Measurements from ENCODE around the gene CAMTA1. TPM values are rescaled to one million over a fixed set of nuclear protein-coding genes. Genes with fewer than 3 reads are reported as not detected.

Gene CAMTA1
- total RNA-seq, 1 donor, result 71.6 TPM

DNA sequence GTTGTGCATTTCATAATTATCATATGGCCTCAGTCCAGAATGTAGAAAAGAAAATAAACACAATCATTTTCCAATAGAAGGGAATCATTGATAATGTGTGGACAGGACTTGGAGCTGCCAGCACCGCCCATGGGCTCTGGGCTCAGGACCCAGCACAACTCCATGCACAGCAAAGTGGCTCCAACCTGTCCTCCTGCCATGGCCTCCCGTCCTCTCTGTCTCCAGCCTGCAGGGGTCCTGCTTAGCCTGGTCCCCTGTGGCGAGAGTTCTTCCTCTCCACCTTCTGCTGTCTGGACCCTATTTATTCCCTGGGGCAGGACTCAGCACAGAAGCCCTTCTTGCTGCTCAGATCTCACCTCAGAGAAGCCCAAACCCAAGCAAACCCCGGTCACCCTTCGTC, 154.1 kb downstream of the CAMTA1 start:
- Histone ChIP-seq H3K9me3 (ENCODE audit: low read depth, low read length) (no peaks in the 10 kb centered on the region), H3K27me3 (ENCODE audit: insufficient read depth, low read length) (peaks cover 21% of the 10 kb centered on the region), H3K4me1 (ENCODE audit: insufficient read depth, low read length) (no peaks in the 10 kb centered on the region), H3K4me3 (ENCODE audit: low read length) (no peak overlapping the region)

GRCh38 chr1:6941786-6942185, 156.5 kb downstream of the CAMTA1 start:
- no peaks in the 10 kb centered on the region for H3K9me3 ChIP-seq (ENCODE audit: low read depth, low read length)
- no peaks in the 10 kb centered on the region for H3K4me1 ChIP-seq (ENCODE audit: insufficient read depth, low read length)
- no peak overlapping the region for H3K4me3 ChIP-seq (ENCODE audit: low read length)
- H3K27me3 ChIP-seq (ENCODE audit: insufficient read depth, low read length), result no peaks in the 10 kb centered on the region

DNA sequence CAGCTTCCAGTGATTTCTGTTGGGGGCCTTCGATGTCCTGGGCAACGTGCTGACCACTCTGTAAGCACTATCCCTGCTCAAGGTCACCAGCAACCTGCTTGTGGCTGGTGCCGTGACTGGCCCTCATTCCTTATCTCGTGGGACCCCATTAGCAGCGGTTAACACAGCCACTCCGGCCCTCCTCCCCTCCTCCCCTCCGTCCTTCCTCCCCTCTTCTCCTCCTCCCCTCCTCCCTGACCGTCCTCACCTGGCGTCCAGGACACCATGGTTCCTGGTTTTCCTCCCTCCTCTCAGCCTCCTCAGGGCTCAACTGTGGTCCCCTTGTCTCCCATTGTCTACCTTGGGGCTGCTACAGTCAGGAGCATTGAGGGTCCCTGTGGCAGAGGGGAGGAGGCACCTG, 157.7 kb downstream of the CAMTA1 start:
- Histone ChIP-seq H3K4me1 (ENCODE audit: insufficient read depth, low read length) (no peaks in the 10 kb centered on the region), H3K27me3 (ENCODE audit: insufficient read depth, low read length) (no peaks in the 10 kb centered on the region), H3K4me3 (ENCODE audit: low read length) (no peak overlapping the region), H3K9me3 (ENCODE audit: low read depth, low read length) (no peaks in the 10 kb centered on the region)

DNA sequence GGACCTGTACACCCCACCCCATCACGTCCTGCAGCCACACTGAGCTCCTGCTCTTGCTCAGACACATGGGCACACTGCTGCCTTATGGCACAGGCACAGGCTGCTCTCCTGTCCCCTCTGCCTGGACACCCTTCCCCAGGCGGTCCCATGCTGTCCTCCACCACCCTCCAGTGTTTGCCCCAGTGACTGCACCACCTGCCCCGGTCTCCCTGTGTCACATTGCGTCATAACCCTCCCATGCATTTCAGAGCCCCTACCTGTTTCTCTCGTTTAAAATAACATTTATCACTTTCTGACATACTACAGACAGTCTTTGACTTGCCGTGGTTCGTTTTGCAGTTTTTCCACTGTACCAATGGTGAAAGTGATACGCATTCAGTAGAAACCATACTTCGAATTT, 159.2 kb downstream of the CAMTA1 start:
- no peaks in the 10 kb centered on the region for H3K27me3 ChIP-seq (ENCODE audit: insufficient read depth, low read length)
- no peaks in the 10 kb centered on the region for H3K9me3 ChIP-seq (ENCODE audit: low read depth, low read length)
- no peak overlapping the region for H3K4me3 ChIP-seq (ENCODE audit: low read length)
- H3K4me1 ChIP-seq (ENCODE audit: insufficient read depth, low read length), result no peaks in the 10 kb centered on the region

GRCh38 chr1:6947952-6948351, 162.7 kb downstream of the CAMTA1 start:
- Histone ChIP-seq H3K9me3 (ENCODE audit: low read depth, low read length) (no peaks in the 10 kb centered on the region), H3K27me3 (ENCODE audit: insufficient read depth, low read length) (no peaks in the 10 kb centered on the region), H3K4me1 (ENCODE audit: insufficient read depth, low read length) (no peaks in the 10 kb centered on the region), H3K4me3 (ENCODE audit: low read length) (no peak overlapping the region)

DNA sequence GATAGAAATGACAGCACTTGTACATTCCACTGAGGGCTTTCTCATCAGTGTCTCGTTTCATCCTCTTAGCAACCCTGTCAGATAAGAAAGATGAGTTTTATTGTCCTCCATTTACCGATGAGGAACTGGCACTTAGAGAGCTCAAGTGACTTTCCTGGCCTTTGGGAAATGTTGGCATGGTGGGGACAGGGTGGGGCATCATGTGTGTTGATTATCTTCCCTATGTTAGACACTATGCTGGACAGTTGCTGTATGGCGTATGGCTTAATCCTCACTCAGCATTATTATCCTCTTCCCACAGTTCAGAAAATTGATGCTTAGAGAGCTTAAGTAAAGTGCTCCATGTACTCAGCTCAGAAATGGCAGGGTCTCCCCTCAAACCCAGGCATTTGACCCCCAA, 163.2 kb downstream of the CAMTA1 start:
- no peaks in the 10 kb centered on the region for H3K4me1 ChIP-seq (ENCODE audit: insufficient read depth, low read length)
- H3K9me3 ChIP-seq (ENCODE audit: low read depth, low read length), result no peaks in the 10 kb centered on the region
- no peaks in the 10 kb centered on the region for H3K27me3 ChIP-seq (ENCODE audit: insufficient read depth, low read length)
- H3K4me3 ChIP-seq (ENCODE audit: low read length), result no peak overlapping the region

DNA sequence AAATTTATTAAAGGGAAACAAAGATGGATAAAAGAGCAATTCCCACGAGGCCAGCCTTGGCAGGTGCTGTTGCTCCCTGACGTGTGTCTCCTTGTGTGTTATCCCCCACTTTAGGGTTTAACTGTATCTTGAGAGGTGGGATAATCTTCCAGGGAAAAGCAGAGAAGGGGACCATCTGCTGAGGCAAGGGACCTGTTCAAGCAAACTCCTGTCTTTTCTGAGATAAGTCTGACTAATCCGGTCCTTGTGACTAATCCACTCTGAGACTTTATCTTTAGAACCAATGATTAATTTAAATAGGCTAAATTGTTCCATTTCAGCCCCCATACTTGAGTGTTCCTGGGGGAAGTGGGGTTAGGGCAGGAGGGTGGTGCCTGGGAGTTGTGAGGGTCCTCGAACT, 163.6 kb downstream of the CAMTA1 start:
- H3K4me3 ChIP-seq (ENCODE audit: low read length), result no peak overlapping the region
- H3K27me3 ChIP-seq (ENCODE audit: insufficient read depth, low read length), result no peaks in the 10 kb centered on the region

GRCh38 chr1:6950001-6950765, 164.9 kb downstream of the CAMTA1 start:
- Histone ChIP-seq H3K4me1 (ENCODE audit: insufficient read depth, low read length) (no peaks in the 10 kb centered on the region), H3K4me3 (ENCODE audit: low read length) (no peak overlapping the region), H3K27me3 (ENCODE audit: insufficient read depth, low read length) (no peaks in the 10 kb centered on the region), H3K9me3 (ENCODE audit: low read depth, low read length) (no peaks in the 10 kb centered on the region)

More for the DNA sequence above, 163.6 kb downstream of the CAMTA1 start:
- Histone ChIP-seq H3K4me1 (ENCODE audit: insufficient read depth, low read length) (no peaks in the 10 kb centered on the region), H3K9me3 (ENCODE audit: low read depth, low read length) (no peaks in the 10 kb centered on the region)

DNA sequence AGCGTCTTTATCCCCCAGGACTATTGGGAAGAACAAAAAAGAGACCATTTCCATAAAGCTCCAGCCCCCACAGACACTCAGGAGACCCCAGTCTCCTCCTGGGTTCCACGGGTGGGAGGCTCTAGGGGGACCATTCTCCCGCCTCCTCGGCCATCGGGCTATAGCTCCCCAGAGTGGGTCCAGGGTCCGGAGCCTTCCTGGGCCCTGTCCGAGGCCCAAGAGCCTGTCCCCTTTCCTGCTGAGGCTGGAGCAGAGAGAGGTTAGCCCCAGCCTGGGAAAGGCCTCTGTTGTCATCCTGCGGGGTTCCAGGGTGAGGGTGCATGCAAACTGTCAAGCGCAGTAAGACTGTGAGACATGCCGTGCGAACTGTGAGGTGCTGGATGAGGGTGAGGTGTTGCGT, 166.3 kb downstream of the CAMTA1 start:
- Histone ChIP-seq H3K4me3 (ENCODE audit: low read length) (no peak overlapping the region), H3K4me1 (ENCODE audit: insufficient read depth, low read length) (no peaks in the 10 kb centered on the region), H3K9me3 (ENCODE audit: low read depth, low read length) (no peaks in the 10 kb centered on the region), H3K27me3 (ENCODE audit: insufficient read depth, low read length) (no peaks in the 10 kb centered on the region)

DNA sequence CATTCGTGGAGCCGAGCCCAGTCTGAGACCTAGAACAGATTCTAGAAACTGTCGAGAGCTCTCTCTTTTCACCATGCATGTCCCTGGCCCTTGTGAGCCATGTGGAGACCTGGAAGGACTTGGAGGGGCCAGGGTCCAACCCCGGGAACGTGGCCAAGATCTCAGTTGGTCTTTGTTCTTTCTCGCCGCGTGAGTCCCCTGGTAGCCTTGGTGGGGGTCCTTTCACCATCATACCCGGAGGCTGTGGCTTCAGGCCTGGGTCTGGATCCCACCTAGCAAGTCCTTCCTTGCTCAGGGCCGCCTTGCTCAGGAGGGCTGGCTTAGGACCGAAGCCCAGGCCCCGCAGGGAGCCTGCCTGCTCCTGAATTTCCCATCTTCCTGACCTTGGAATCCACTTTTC, 168.0 kb downstream of the CAMTA1 start:
- H3K4me3 ChIP-seq (ENCODE audit: low read length), result no peak overlapping the region
- no peaks in the 10 kb centered on the region for H3K9me3 ChIP-seq (ENCODE audit: low read depth, low read length)
- H3K27me3 ChIP-seq (ENCODE audit: insufficient read depth, low read length), result no peaks in the 10 kb centered on the region
- H3K4me1 ChIP-seq (ENCODE audit: insufficient read depth, low read length), result no peaks in the 10 kb centered on the region

- no peak overlapping the region for H3K4me3 ChIP-seq (ENCODE audit: low read length)
- no peaks in the 10 kb centered on the region for H3K9me3 ChIP-seq (ENCODE audit: low read depth, low read length)
- peaks cover 5% of the 10 kb centered on the region for H3K4me1 ChIP-seq (ENCODE audit: insufficient read depth, low read length)
- H3K27me3 ChIP-seq (ENCODE audit: insufficient read depth, low read length), result no peaks in the 10 kb centered on the region
Observed at GRCh38 chr1:6953907-6954364, 168.7 kb downstream of the CAMTA1 start.

DNA sequence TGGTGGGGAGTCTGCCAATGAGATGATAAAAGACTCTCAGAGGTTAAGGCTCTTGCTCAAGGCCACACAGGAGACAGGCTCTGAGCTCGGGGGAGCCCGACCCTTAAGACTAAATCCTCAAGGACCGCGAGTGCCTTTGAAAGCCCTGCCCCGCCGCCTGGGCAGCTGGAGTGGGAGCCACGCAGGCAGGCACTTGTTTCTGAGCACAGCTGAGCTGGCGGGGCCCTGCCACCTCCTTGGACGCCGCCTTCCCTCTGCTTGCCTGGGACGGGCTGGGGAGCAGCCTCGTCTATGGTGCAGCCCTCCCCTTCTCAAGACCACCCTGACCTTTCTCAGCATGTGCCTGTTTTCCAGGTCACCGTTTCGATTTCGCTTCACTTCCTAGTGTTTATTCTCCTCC, 169.3 kb downstream of the CAMTA1 start:
- Histone ChIP-seq H3K27me3 (ENCODE audit: insufficient read depth, low read length) (no peaks in the 10 kb centered on the region), H3K4me3 (ENCODE audit: low read length) (no peak overlapping the region), H3K4me1 (ENCODE audit: insufficient read depth, low read length) (peaks cover 5% of the 10 kb centered on the region), H3K9me3 (ENCODE audit: low read depth, low read length) (no peaks in the 10 kb centered on the region)

DNA sequence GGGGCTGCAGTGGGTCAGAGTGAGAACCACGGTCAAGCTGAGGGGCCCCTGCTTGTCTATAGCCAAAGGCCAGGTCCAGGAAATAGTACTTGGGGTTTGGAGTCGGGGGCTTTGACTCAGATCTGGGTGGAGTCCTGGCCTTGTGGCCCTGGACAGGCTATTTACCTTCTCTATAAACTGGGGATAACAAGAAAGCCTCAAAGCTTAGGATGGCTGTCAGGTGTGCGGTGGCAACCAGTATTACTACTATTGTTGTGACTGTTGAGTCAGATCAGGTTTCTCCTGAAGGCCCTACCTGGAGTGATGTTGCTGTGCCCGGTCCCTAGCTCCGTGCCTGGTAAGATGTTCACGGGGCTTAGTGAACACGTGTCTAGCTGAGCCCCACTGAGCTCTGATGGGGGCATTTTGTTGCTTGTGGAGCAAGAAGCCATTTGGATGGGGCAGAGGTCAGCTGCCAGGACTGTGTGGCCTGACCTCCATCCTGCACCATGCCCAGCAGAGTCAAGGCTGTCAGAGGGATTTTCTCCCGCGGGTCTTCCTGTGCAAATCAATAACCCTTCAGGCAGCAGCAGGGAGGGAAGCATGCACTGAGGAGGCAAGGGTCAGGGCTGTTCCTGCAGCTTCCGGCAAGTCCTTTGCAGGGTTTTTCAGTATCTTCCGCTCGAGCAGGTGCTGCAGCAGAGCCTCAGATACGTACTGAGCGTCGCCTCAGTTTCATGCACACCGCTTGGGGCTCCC, 170.3 kb downstream of the CAMTA1 start:
- Histone ChIP-seq H3K9me3 (ENCODE audit: low read depth, low read length) (no peaks in the 10 kb centered on the region), H3K27me3 (ENCODE audit: insufficient read depth, low read length) (no peaks in the 10 kb centered on the region), H3K4me1 (ENCODE audit: insufficient read depth, low read length) (peaks cover 5% of the 10 kb centered on the region), H3K4me3 (ENCODE audit: low read length) (no peak overlapping the region)

DNA sequence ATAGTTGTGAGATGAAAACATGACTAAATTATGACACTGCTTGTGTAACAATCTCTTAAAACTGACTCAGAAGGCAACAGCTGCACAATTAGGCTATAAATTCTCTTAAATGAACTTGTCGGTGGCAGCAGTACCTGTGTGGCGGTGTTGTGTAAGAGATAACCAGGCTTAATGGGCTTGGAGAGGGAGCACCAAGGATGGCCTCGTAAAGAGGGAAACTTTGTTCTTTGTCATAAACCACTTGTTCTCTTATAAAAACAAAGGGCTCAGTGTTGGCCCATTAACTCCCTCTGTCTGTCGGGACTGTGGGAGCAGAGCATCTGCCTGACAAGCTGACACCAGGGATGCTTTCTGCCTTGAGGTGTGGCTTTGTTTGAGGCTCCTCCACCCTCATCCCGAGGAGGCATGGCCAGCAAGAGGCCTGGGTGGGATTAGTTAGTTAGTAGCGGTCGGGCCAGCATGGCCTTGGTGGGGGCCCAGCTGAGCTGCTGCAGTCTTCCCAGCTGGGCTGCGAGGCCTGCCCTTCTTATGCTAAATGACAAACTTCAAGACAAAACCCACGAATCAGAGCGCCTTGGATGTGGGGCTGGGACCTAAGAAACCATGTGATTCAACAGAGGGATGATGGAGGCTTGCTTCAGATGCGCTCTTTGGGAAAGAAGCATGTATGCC, 171.4 kb downstream of the CAMTA1 start:
- Histone ChIP-seq H3K27me3 (ENCODE audit: insufficient read depth, low read length) (peaks cover under 1% of the 10 kb centered on the region), H3K9me3 (ENCODE audit: low read depth, low read length) (no peaks in the 10 kb centered on the region), H3K4me1 (ENCODE audit: insufficient read depth, low read length) (peaks cover 5% of the 10 kb centered on the region), H3K4me3 (ENCODE audit: low read length) (no peak overlapping the region)

GRCh38 chr1:6957341-6957740, 172.1 kb downstream of the CAMTA1 start:
- H3K9me3 ChIP-seq (ENCODE audit: low read depth, low read length), result no peaks in the 10 kb centered on the region
- peaks cover 3% of the 10 kb centered on the region for H3K27me3 ChIP-seq (ENCODE audit: insufficient read depth, low read length)
- H3K4me1 ChIP-seq (ENCODE audit: insufficient read depth, low read length), result peaks cover 5% of the 10 kb centered on the region
- H3K4me3 ChIP-seq (ENCODE audit: low read length), result no peak overlapping the region
